ENCODE results near the gene CDH12. TPM values are rescaled to one million over a fixed set of nuclear protein-coding genes. Genes with fewer than 3 reads are reported as not detected.

Gene CDH12
- total RNA-seq, 1 experiment from 2014 or later: not detected

- H3T11ph ChIP-seq (ENCODE audit: low read length): no peak overlapping the region
- no peaks in the 10 kb centered on the region for H4K20me1 ChIP-seq (ENCODE audit: control insufficient read depth, insufficient read depth, insufficient read length)
- no peaks in the 10 kb centered on the region for H3K36me3 Mint-ChIP-seq (ENCODE audit: insufficient read depth in 1 of 3, low read depth in 3 of 3)
- H4K8ac ChIP-seq (replicated peaks; ENCODE audit: insufficient read length, low read depth, low read length): no peak overlapping the region
- no peak overlapping the region for H2AFZ ChIP-seq (ENCODE audit: low read length)
- H2BK120ac ChIP-seq (ENCODE audit: low read depth, low read length, poor library complexity, severe bottlenecking): no peak overlapping the region
- no peak overlapping the region for H2BK12ac ChIP-seq (ENCODE audit: insufficient read length, low read depth, low read length)
- H3K56ac ChIP-seq (ENCODE audit: insufficient read length, low read depth, low read length): no peak overlapping the region
- H3K79me2 ChIP-seq (ENCODE audit: insufficient read depth, low read length): no peaks in the 10 kb centered on the region
- H3K14ac ChIP-seq (ENCODE audit: insufficient read depth, low read length): no peak overlapping the region
- H3K79me1 ChIP-seq (ENCODE audit: insufficient read depth, low read depth, low read length, poor library complexity, severe bottlenecking): no peaks in the 10 kb centered on the region
- no peak overlapping the region for H3K9ac ChIP-seq (ENCODE audit: extremely low read depth, insufficient read length, low read length)
- peak overlapping the region in 1 of 3 experiments; percentile 33; a peak in 1 of 7 replicates for H3K27ac Mint-ChIP-seq
- TF ChIP-seq, protein P1, sequence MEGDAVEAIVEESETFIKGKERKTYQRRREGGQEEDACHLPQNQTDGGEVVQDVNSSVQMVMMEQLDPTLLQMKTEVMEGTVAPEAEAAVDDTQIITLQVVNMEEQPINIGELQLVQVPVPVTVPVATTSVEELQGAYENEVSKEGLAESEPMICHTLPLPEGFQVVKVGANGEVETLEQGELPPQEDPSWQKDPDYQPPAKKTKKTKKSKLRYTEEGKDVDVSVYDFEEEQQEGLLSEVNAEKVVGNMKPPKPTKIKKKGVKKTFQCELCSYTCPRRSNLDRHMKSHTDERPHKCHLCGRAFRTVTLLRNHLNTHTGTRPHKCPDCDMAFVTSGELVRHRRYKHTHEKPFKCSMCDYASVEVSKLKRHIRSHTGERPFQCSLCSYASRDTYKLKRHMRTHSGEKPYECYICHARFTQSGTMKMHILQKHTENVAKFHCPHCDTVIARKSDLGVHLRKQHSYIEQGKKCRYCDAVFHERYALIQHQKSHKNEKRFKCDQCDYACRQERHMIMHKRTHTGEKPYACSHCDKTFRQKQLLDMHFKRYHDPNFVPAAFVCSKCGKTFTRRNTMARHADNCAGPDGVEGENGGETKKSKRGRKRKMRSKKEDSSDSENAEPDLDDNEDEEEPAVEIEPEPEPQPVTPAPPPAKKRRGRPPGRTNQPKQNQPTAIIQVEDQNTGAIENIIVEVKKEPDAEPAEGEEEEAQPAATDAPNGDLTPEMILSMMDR (conservative IDR thresholded peaks at IDR 0.05): no peak
- H3K27me3 Mint-ChIP-seq (ENCODE audit: low read depth): no peaks in the 10 kb centered on the region; the same call in 1 of the 2 replicates
- H3K4me1 ChIP-seq (ENCODE audit: insufficient read depth, low read length): no peaks in the 10 kb centered on the region
- no peak overlapping the region for H4K91ac ChIP-seq (ENCODE audit: insufficient read length, low read depth, low read length)
- H3K18ac ChIP-seq (ENCODE audit: insufficient read length, low read depth, low read length): no peak overlapping the region
- no peak overlapping the region for H2BK20ac ChIP-seq (ENCODE audit: low read depth, low read length, poor library complexity, severe bottlenecking)
- H3K9me3 Mint-ChIP-seq: no peaks in the 10 kb centered on the region
- 0 out of 4 replicates have a peak, but pooled peaks cover 0 to 3% of the 10 kb centered on the region in 2 experiments for H3K4me1 Mint-ChIP-seq
- no CpG with 5 or more reads among the region's 1 CpG for WGBS (ENCODE audit: extremely low coverage, insufficient read length, low lambda C conversion rate)
- H3K23me2 ChIP-seq (ENCODE audit: insufficient read length, low read depth, low read length, poor library complexity, severe bottlenecking): no peaks in the 10 kb centered on the region
- no peak overlapping the region for H2BK5ac ChIP-seq (ENCODE audit: insufficient read length, low read length)
- H3K9me3 ChIP-seq (ENCODE audit: control insufficient read depth, low read depth, low read length): no peaks in the 10 kb centered on the region
- H3K4me3 Mint-ChIP-seq: no peak overlapping the region
- no peak for DNase-seq
- no peak overlapping the region for H3K4ac ChIP-seq (ENCODE audit: low read depth, low read length)
- no peak overlapping the region for H2AK5ac ChIP-seq (ENCODE audit: insufficient read length, low read length)
- no peaks in the 10 kb centered on the region for H3K27me3 ChIP-seq (ENCODE audit: insufficient read depth, low read length)
- no peak overlapping the region for H3K23ac ChIP-seq (ENCODE audit: insufficient read length, low read depth, low read length)
- no peak overlapping the region for H3K4me2 ChIP-seq (ENCODE audit: insufficient read depth, insufficient read length, low read length)
- no peak overlapping the region for H2BK15ac ChIP-seq (ENCODE audit: low read depth, low read length)
- no peak overlapping the region for H4K5ac ChIP-seq (ENCODE audit: insufficient read length, low read depth, low read length)
- H3K27ac ChIP-seq (ENCODE audit: insufficient read length, low read depth, low read length): no peak overlapping the region
Observed at GRCh38 chr5:21818370-21818720, 1034.8 kb downstream of the CDH12 start.
